GM19328 (cell line): ENCODE results near the gene MAPKAP1.

ENCODE experiments used
- ATAC-seq: cut with Tn5 transposase; IDR thresholded peaks from one replicate; pipeline ENCODE4 v1.9.1; 2021; ENCODE audit warnings: mild to moderate bottlenecking, moderate library complexity; ENCODE audit not compliant: unreplicated experiment

The MAPKAP1 gene

GRCh38 chr9:125679597-125680189 lies 27.3 kb downstream of the MAPKAP1 start:
- no peak for ATAC-seq

GRCh38 chr9:125674981-125675973 lies 31.7 kb downstream of the MAPKAP1 start:
- ATAC-seq = no peak

GRCh38 chr9:125672876-125673275 lies 34.1 kb downstream of the MAPKAP1 start:
- ATAC-seq = no peak

- no peak for ATAC-seq
Measured at GRCh38 chr9:125663127-125663526, 43.9 kb downstream of the MAPKAP1 start.

GRCh38 chr9:125660557-125660956 lies 46.5 kb downstream of the MAPKAP1 start:
- no peak for ATAC-seq

GRCh38 chr9:125659954-125660353 lies 47.1 kb downstream of the MAPKAP1 start:
- ATAC-seq = no peak

GRCh38 chr9:125659201-125659840 lies 47.7 kb downstream of the MAPKAP1 start:
- no peak for ATAC-seq

GRCh38 chr9:125656560-125656959 lies 50.4 kb downstream of the MAPKAP1 start:
- ATAC-seq = no peak

GRCh38 chr9:125655691-125656410 lies 51.2 kb downstream of the MAPKAP1 start:
- ATAC-seq = no peak

GRCh38 chr9:125655066-125655633 lies 51.9 kb downstream of the MAPKAP1 start:
- no peak for ATAC-seq

GRCh38 chr9:125654121-125654520 lies 52.9 kb downstream of the MAPKAP1 start:
- no peak for ATAC-seq

- ATAC-seq = no peak
Measured at GRCh38 chr9:125653325-125653724, 53.7 kb downstream of the MAPKAP1 start.

GRCh38 chr9:125652759-125653158 lies 54.2 kb downstream of the MAPKAP1 start:
- ATAC-seq = no peak

- no peak for ATAC-seq
Measured at GRCh38 chr9:125652233-125652594, 54.8 kb downstream of the MAPKAP1 start.

GRCh38 chr9:125651576-125652232 lies 55.3 kb downstream of the MAPKAP1 start:
- no peak for ATAC-seq

GRCh38 chr9:125650271-125650737 lies 56.7 kb downstream of the MAPKAP1 start:
- peak; percentile 71 for ATAC-seq

GRCh38 chr9:125649826-125650225 lies 57.2 kb downstream of the MAPKAP1 start:
- ATAC-seq = no peak

- ATAC-seq = no peak
Measured at GRCh38 chr9:125649315-125649714, 57.7 kb downstream of the MAPKAP1 start.

GRCh38 chr9:125648294-125648693 lies 58.7 kb downstream of the MAPKAP1 start:
- no peak for ATAC-seq

- no peak for ATAC-seq
Measured at GRCh38 chr9:125646621-125647100, 60.3 kb downstream of the MAPKAP1 start.
